ENCODE data around the gene GTF2F2.

GTF2F2 gene

DNA sequence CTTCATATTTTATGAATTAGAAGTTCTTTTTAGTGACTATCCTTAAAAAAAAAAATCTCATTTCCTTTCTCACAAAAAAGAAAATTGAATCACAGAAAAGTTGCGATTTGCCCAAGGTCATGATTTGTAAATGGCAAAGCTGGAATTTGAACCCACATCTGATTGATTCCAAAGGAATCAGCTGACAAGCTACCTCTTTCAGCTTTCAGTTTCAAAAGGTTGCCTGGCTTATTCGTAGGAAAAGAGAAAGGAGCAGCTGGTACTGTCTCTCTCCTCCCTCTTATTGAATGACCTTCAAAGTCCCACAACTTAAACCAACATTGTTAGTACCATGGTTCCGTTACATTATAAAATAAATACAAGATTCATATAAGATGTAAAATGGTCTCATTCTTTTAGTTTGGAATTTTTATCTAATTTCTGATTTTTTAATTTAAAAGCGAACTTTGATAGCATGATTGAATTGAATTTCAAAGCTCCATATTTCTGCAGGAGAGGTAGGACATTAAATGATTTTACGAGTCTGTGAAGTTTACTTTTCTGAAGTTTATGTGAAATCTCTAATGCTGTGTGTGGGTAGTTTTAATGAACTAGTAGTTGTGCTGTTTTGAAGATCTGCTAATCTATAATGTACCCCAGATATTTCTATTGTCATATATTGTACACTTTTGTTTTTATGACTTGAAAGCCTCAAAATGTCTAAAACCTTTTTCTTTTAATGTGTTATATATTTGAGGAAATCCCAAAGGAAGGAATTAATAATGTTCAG, 99.0 kb downstream of the GTF2F2 start:
- no peak for TF ChIP-seq JUND (IDR thresholded peaks at IDR 0.05; ENCODE audit: low read depth)
- in situ Hi-C loops (cut with HindIII; ENCODE audit: low pct_unique_long_range_greater_than_20kb, low sequenced_read_pairs), result no loop called here
- DNase-seq (ENCODE audit: low read depth in 1 of 2, low spot score in 1 of 2), result no peak

DNA sequence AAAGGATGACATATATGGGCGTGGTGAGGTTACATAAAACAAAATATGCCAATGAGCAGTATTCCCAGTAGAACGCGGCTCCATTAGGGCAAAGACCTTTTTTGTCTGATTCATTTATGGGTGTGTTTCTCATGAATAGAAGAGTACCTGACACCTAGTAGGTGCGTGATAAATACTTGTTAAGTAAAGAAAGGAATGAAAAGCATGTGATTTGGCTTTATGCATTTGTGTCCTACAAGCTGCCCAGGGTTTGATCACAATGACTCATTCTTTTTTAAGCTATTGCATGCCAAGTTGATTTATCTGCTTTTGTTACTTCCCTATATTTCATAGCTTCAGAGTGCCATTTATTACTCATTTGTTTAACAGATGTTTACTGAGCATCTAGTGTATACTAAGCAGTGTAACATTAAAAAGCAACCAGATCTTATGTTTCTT, 99.6 kb downstream of the GTF2F2 start:
- DNase-seq (ENCODE audit: low read depth in 1 of 2, low spot score in 1 of 2), result no peak
- TF ChIP-seq JUND (IDR thresholded peaks at IDR 0.05; ENCODE audit: low read depth), result no peak
- in situ Hi-C loops (cut with HindIII; ENCODE audit: low pct_unique_long_range_greater_than_20kb, low sequenced_read_pairs), result no loop called here

DNA sequence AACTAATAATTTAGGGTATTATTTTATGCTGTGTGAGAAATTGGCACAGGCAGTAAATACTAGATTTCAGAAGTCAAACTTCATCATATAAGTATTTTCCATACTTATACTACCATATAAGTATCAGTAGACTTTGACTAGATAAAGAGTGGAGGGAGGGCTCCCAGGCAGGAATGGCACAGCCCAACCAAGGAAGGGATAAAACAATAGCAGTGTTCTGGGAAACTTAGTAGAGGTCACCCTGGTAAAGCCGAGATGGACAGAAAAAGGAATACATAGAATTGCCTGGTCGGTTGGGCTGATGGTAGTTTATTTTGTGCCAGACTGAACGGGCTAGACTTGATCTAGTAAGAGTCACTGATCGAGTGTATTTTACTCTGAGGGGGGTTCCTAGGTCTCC, 100.1 kb downstream of the GTF2F2 start:
- DNase-seq (ENCODE audit: low read depth in 1 of 2, low spot score in 1 of 2), result no peak
- in situ Hi-C loops (cut with HindIII; ENCODE audit: low pct_unique_long_range_greater_than_20kb, low sequenced_read_pairs), result no loop called here
- no peak for TF ChIP-seq JUND (IDR thresholded peaks at IDR 0.05; ENCODE audit: low read depth)

DNA sequence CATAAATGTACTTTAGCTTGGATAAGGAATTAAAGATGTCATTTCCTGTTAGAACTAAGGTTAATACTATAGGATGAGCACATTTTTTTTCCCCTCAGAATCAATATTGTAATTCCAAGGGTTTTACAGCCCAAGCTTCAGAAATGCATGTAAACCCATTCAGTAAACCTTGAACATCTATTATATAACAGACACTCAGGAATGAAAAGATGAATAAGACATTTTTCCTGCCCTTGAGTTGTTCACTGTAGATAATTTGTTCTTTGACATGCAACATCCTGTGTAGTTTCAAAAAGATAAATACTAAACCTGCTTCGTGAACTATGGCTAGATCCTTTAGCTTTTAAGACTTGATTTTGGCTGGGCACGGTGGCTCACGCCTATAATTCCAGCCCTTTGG, 102.2 kb downstream of the GTF2F2 start:
- in situ Hi-C loops (cut with HindIII; ENCODE audit: low pct_unique_long_range_greater_than_20kb, low sequenced_read_pairs), result no loop called here
- DNase-seq (ENCODE audit: low read depth in 1 of 2, low spot score in 1 of 2), result no peak
- no peak for TF ChIP-seq JUND (IDR thresholded peaks at IDR 0.05; ENCODE audit: low read depth)

DNA sequence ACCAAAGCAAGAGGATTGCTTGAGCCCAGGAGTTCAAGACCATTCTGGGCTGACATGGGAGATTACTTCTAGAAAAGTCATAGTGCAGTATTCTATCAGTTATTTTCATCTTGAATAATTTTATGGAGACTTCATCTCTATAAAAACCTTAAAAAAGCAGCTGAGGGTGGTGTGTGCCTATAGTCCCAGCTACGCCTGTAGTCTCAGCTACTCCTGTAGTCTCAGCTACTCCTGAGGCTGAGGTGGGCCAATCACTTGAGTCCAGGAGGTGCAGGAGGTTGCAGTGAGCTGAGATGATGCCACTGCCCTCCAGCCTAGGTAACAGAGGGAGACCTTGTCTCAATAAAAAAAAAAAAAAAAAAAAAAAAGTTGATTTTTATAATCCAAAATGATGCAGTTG, 102.6 kb downstream of the GTF2F2 start:
- in situ Hi-C loops (cut with HindIII; ENCODE audit: low pct_unique_long_range_greater_than_20kb, low sequenced_read_pairs), result no loop called here
- no peak for DNase-seq (ENCODE audit: low read depth in 1 of 2, low spot score in 1 of 2)
- no peak for TF ChIP-seq JUND (IDR thresholded peaks at IDR 0.05; ENCODE audit: low read depth)

DNA sequence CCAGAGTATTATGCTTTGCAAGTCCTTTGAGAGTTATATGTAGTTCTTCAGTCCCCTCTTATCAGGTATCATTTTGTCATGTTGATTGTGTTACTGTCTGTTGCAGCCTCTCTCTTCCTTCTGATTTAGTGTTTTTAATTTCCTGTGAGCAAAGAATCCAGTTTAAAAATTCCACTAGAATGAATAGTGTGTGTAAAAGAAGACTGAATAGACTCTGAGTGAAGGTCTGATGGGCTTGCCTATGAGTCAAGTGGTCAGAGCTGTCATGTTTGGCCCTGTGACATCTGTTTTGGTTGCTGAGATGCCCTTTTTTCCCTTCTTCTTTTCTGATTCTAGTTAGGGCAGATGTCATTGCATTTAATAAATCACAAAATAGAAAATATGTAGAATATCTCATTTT, 103.9 kb downstream of the GTF2F2 start:
- no peak for TF ChIP-seq JUND (IDR thresholded peaks at IDR 0.05; ENCODE audit: low read depth)

DNA sequence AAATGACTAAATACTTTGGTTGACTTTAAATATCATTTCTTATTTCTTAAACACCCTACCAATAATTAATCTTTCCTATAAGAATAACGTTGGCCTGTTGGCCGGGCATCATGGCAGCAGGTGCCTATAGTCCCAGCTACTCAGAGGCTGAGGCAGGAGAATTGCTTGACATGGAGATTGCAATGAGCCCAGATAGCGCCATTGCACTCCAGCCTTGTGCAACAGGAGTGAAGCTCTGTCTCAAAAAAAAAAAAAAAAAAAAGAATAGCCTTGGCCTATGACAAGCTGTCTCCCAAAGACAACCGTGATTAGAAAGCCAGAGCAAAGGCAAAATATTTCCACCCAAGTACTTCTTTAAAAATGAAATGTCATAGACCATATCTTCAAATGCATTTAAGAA, 105.1 kb downstream of the GTF2F2 start:
- in situ Hi-C loops (cut with HindIII; ENCODE audit: low pct_unique_long_range_greater_than_20kb, low sequenced_read_pairs), result no loop called here
- no peak for DNase-seq (ENCODE audit: low read depth in 1 of 2, low spot score in 1 of 2)
- TF ChIP-seq JUND (IDR thresholded peaks at IDR 0.05; ENCODE audit: low read depth), result no peak

More for the DNA sequence above, 103.9 kb downstream of the GTF2F2 start:
- no peak for DNase-seq (ENCODE audit: low read depth in 1 of 2, low spot score in 1 of 2)
- in situ Hi-C loops (cut with HindIII; ENCODE audit: low pct_unique_long_range_greater_than_20kb, low sequenced_read_pairs), result no loop called here

DNA sequence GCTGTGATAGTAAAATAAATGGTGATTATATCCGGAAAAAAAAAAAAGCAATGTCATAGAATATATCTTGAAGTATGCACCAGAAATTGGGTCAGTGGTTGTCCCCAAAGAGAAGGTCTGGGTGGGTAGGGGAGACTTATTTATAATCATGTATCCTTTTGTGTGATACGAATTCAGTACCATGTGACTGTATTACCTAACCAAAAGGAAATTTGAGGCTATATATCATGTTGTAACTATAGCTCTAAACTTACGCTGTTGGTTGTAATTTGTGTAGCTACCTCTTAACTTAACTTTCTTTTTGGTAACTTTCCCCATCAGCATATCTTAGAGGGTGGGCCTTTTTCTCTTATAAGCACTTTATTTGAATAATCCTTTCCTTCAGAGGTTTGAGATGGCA, 105.7 kb downstream of the GTF2F2 start:
- in situ Hi-C loops (cut with HindIII; ENCODE audit: low pct_unique_long_range_greater_than_20kb, low sequenced_read_pairs), result no loop called here
- TF ChIP-seq JUND (IDR thresholded peaks at IDR 0.05; ENCODE audit: low read depth), result no peak
- DNase-seq (ENCODE audit: low read depth in 1 of 2, low spot score in 1 of 2), result no peak

DNA sequence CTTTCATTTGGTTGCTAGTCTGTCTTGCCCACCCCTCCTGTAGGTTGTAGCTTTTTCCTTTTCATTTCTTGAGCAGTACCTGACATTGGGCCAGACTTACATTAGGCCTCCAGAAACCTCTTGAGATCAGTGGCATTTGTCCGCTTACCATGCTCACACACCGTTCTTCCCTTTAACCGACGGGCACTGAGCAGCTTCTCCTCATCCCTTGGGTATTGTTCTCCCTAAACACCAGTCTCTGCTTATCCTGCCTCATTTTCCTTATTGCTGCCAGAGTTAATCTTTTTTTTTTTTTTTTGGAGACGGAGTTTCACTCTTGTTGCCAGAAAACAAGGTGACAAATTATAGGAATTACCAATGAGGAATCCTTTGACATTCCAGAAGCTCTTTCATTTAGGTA, 107.7 kb downstream of the GTF2F2 start:
- no peak for DNase-seq (ENCODE audit: low read depth in 1 of 2, low spot score in 1 of 2)
- in situ Hi-C loops (cut with HindIII; ENCODE audit: low pct_unique_long_range_greater_than_20kb, low sequenced_read_pairs), result no loop called here
- TF ChIP-seq JUND (IDR thresholded peaks at IDR 0.05; ENCODE audit: low read depth), result no peak

DNA sequence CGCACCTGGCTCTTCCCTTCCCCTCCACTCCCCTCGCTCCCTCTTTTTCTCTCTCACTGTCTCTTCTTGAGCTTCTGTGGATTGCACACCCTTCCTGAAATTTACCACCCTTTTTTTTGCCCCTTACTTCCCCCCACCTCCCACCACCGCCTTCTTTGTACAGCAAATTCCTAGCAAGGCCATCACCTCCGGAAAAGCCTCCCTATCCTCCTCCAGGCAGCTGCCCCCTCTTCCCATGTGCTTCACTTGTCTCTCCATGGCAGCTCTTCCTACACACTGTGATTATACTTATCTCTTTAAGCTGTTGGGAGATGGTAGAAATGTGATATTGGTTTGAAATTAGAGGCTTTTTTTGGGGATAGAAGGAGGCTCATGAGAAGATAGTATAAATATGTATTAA, 108.9 kb downstream of the GTF2F2 start:
- no peak for DNase-seq (ENCODE audit: low read depth in 1 of 2, low spot score in 1 of 2)
- in situ Hi-C loops (cut with HindIII; ENCODE audit: low pct_unique_long_range_greater_than_20kb, low sequenced_read_pairs), result no loop called here
- TF ChIP-seq JUND (IDR thresholded peaks at IDR 0.05; ENCODE audit: low read depth), result no peak

DNA sequence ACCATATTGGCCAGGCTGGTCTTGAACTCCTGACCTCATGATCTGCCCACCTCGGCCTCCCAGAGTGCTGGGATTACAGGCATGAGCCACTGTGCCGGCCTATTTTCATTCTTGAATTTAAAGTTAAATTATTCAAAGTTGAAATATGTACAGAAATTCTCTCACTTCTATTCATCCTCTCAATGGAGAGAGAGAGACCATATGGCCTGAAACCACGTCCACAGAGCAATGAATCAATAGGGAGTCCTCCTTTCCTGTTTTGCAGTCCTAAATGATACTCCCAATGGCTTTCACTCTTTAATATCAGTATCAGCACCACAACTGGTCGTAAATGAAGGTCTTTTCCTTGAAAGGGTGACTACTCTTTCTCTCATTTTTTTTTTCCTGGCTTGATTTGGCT, 111.0 kb downstream of the GTF2F2 start:
- TF ChIP-seq JUND (IDR thresholded peaks at IDR 0.05; ENCODE audit: low read depth), result no peak
- in situ Hi-C loops (cut with HindIII; ENCODE audit: low pct_unique_long_range_greater_than_20kb, low sequenced_read_pairs), result no loop called here
- DNase-seq (ENCODE audit: low read depth in 1 of 2, low spot score in 1 of 2), result no peak

DNA sequence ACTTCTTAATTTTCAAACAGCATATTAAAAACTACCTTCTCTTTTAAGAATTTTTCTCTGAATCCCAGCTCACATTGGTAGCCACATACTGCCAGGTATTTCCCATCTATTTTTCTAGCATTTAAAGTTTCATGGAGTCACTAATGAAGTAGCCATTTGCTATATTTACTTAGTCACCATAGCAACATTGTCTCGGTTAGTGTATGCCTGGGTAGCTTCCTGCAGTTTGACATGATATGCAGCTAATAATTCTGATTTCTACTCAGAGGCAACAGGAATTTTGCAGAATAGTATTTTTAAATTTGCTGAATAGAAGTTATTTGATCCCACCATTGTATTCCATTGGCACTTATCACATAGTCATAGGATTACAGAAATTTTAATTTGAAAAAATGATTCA, 111.4 kb downstream of the GTF2F2 start:
- no peak for DNase-seq (ENCODE audit: low read depth in 1 of 2, low spot score in 1 of 2)
- in situ Hi-C loops (cut with HindIII; ENCODE audit: low pct_unique_long_range_greater_than_20kb, low sequenced_read_pairs), result no loop called here

DNA sequence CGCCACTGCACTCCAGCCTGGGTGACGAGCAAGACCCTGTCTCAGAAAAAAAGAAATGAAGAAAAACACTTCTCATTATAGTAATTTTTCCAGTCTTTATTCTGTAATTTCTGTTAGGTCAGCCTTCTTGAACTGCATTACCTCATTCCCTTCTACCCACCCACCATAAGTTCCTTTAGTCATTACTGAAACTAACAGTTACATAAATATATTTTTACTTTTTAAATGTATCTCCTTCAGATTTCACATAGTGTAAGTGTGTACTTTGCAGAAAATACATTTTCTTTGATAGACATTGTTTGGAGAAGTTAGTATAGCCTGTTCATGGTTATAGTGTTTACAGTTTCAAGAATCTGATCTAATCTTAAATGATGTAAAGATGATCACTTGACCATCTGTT, 112.3 kb downstream of the GTF2F2 start:
- in situ Hi-C loops (cut with HindIII; ENCODE audit: low pct_unique_long_range_greater_than_20kb, low sequenced_read_pairs), result no loop called here

More for the DNA sequence above, 111.4 kb downstream of the GTF2F2 start:
- TF ChIP-seq JUND (IDR thresholded peaks at IDR 0.05; ENCODE audit: low read depth), result no peak

More for the DNA sequence above, 112.3 kb downstream of the GTF2F2 start:
- DNase-seq (ENCODE audit: low read depth in 1 of 2, low spot score in 1 of 2), result no peak
- TF ChIP-seq JUND (IDR thresholded peaks at IDR 0.05; ENCODE audit: low read depth), result no peak
